SK-N-SH (cell line): ENCODE measurements around the gene HNRNPM. TPM values are rescaled to one million over a fixed set of nuclear protein-coding genes. Genes with fewer than 3 reads are reported as not detected.

Experiments
- CTCF ChIA-PET: fragments of 300-600, 350-600 bp; formaldehyde crosslinking; extraction: SDS; loops from one replicate; lab custom pipeline; 2021; lab: Yijun Ruan, JAX
- POLR2A ChIA-PET: fragments of 350-600 bp; sonication (Branson Sonifier 250); formaldehyde crosslinking; extraction: SDS; loops from one replicate; lab custom pipeline; 2020; ENCODE audit warnings: antibody characterized with exemption, inconsistent platforms; lab: Yijun Ruan, JAX
- DNase-seq: peaks from one replicate; pipeline ENCODE4 v3.0.0; 2012
- H2AFZ ChIP-seq: fragments of 200-600 bp; sonication (generic); 2 replicates; pipeline ENCODE4 v1.8.1; 2016; ENCODE audit warnings: antibody characterized with exemption, mild to moderate bottlenecking, low read depth
- H3F3A ChIP-seq: fragments of 200-600 bp; sonication (generic); replicated peaks from 2 replicates; pipeline ENCODE3; 2016; ENCODE audit warnings: antibody characterized with exemption, mild to moderate bottlenecking; ENCODE audit not compliant: insufficient read depth
- H3K27ac ChIP-seq, 2 experiments: fragments of 200-500 bp in 1 of 2; fragments of 200-600 bp in 1 of 2; sonication (Bioruptor generic) in 1 of 2; sonication (generic), shearing (Covaris generic) in 1 of 2; 2 replicates each; pipeline versions ENCODE4 v1.5.1 to v1.6.1; 2014 to 2016; ENCODE audit warnings: low read depth in 2 of 2, inconsistent platforms in 1 of 2, low read length in 1 of 2, mild to moderate bottlenecking in 1 of 2, mixed read lengths in 1 of 2
- H3K27me3 ChIP-seq: fragments of 200-600 bp; sonication (generic), shearing (Covaris generic); 2 replicates; pipeline ENCODE4 v1.6.1; 2016; ENCODE audit warnings: mixed run types; ENCODE audit not compliant: insufficient read depth
- H3K36me3 ChIP-seq, 2 experiments: fragments of 200-500 bp in 1 of 2; fragments of 200-600 bp in 1 of 2; sonication (Bioruptor generic) in 1 of 2; sonication (generic) in 1 of 2; replicated peaks in 1 of 2; 2 replicates each; pipeline versions ENCODE3 to v1.5.1; 2014 to 2016; ENCODE audit warnings: low read length in 1 of 2, mild to moderate bottlenecking in 1 of 2; ENCODE audit not compliant: insufficient read depth in 2 of 2, control insufficient read depth in 1 of 2
- H3K4me1 ChIP-seq, 2 experiments: fragments of 200-500 bp in 1 of 2; fragments of 200-600 bp in 1 of 2; sonication (Bioruptor generic) in 1 of 2; sonication (generic), shearing (Covaris generic) in 1 of 2; 2 replicates each; pipeline versions ENCODE4 v1.5.1 to v1.6.1; 2014 to 2016; ENCODE audit warnings: low read depth in 1 of 2, low read length in 1 of 2, mixed run types in 1 of 2; ENCODE audit not compliant: insufficient read depth in 2 of 2, control insufficient read depth in 1 of 2
- H3K4me2 ChIP-seq: fragments of 200-600 bp; sonication (generic), shearing (Covaris generic); 2 replicates; pipeline ENCODE4 v1.6.1; 2017; ENCODE audit warnings: mixed run types
- H3K4me3 ChIP-seq, 2 experiments: fragments of 200-500 bp in 1 of 2; fragments of 200-600 bp in 1 of 2; sonication (Bioruptor generic) in 1 of 2; sonication (generic), shearing (Covaris generic) in 1 of 2; 2 replicates each; pipeline versions ENCODE4 v1.5.1 to v1.8.1; 2014 to 2016; ENCODE audit warnings: low read depth in 2 of 2, inconsistent platforms in 1 of 2, low read length in 1 of 2, mild to moderate bottlenecking in 1 of 2, mixed read lengths in 1 of 2, moderate library complexity in 1 of 2
- H3K79me2 ChIP-seq: fragments of 200-600 bp; sonication (generic); 2 replicates; pipeline ENCODE4 v1.8.1; 2017; ENCODE audit warnings: mild to moderate bottlenecking; ENCODE audit not compliant: insufficient read depth
- H3K9ac ChIP-seq: fragments of 200-600 bp; sonication (generic); 2 replicates; pipeline ENCODE4 v1.6.1; 2017; ENCODE audit warnings: mixed run types
- H3K9me2 ChIP-seq: fragments of 200-600 bp; sonication (generic); 2 replicates; pipeline ENCODE4 v1.6.1; 2017; ENCODE audit warnings: mixed run types
- H3K9me3 ChIP-seq: fragments of 200-600 bp; sonication (generic); 2 replicates; pipeline ENCODE4 v1.6.1; 2017; ENCODE audit warnings: mixed run types, mild to moderate bottlenecking, moderate library complexity
- H4K20me1 ChIP-seq: fragments of 200-600 bp; sonication (generic); 2 replicates; pipeline ENCODE4 v1.6.1; 2017; ENCODE audit warnings: mild to moderate bottlenecking, mixed run types; ENCODE audit not compliant: insufficient read depth
- CHD2 ChIP-seq: fragments of 150-350 bp; IDR thresholded peaks from 2 replicates; pipeline ENCODE4 v1.6.1; 2018; ENCODE audit warnings: low read length; ENCODE audit not compliant: partially characterized antibody
- EP300 ChIP-seq, 2 experiments: IDR thresholded peaks; 2 replicates each; pipeline versions ENCODE4 v1.4.0 to v1.6.1; 2012; ENCODE audit warnings: borderline replicate concordance in 1 of 2, low read depth in 1 of 2, low read length in 1 of 2
- EZH2phosphoT487 ChIP-seq: fragments of 200-600 bp; sonication (generic); IDR thresholded peaks from 2 replicates; pipeline ENCODE4 v1.6.1; 2017; ENCODE audit warnings: low read depth, mixed run types, mild to moderate bottlenecking, antibody characterized with exemption, moderate library complexity, borderline replicate concordance
- FOXM1 ChIP-seq: IDR thresholded peaks from 2 replicates; pipeline ENCODE4 v1.4.0; 2012; ENCODE audit warnings: low read depth, mild to moderate bottlenecking
- GABPA ChIP-seq: IDR thresholded peaks from 2 replicates; pipeline ENCODE4 v1.4.0; 2012; ENCODE audit warnings: low read depth, mild to moderate bottlenecking
- JUND ChIP-seq: IDR thresholded peaks from 2 replicates; pipeline ENCODE4 v1.4.0; 2012
- MAX ChIP-seq: IDR thresholded peaks from 2 replicates; pipeline ENCODE4 v1.4.0; 2012; ENCODE audit warnings: low read depth
- MEF2A ChIP-seq: IDR thresholded peaks from 2 replicates; pipeline ENCODE4 v1.4.0; 2012; ENCODE audit warnings: low read depth, borderline replicate concordance
- POLR2AphosphoS5 ChIP-seq: IDR thresholded peaks from 2 replicates; pipeline ENCODE4 v1.6.1; 2012; ENCODE audit warnings: low read depth, low read length
- REST ChIP-seq: IDR thresholded peaks from 2 replicates; pipeline ENCODE4 v1.6.1; 2012; ENCODE audit warnings: mild to moderate bottlenecking, low read depth, low read length, moderate library complexity
- RFX5 ChIP-seq: IDR thresholded peaks from 2 replicates; pipeline ENCODE4 v1.6.1; 2012; ENCODE audit warnings: mild to moderate bottlenecking, improper control_type of control experiment, low read length
- RXRA ChIP-seq: IDR thresholded peaks from 2 replicates; pipeline ENCODE4 v1.4.0; 2012; ENCODE audit warnings: low read depth, mild to moderate bottlenecking, borderline replicate concordance
- TCF12 ChIP-seq: IDR thresholded peaks from 2 replicates; pipeline ENCODE4 v1.4.0; 2012
- ZBTB33 ChIP-seq: IDR thresholded peaks from 2 replicates; pipeline ENCODE4 v1.4.0; 2012; ENCODE audit warnings: low read depth, borderline replicate concordance
- WGBS: methylation state at CpG from one replicate; pipeline ENCODE4 v1.1.6; 2017; ENCODE audit warnings: low lambda C conversion rate; 5-methylcytosine and 5-hydroxymethylcytosine counted together
- polyA plus RNA-seq, 3 experiments: library from polyadenylated mRNA; depleted of rRNA; stranded (reverse); fragments of >200 nt; gene quantifications; 2 replicates each; pipeline ENCODE4 v1.2.3, GENCODE V29; 2012

HNRNPM gene
- polyA plus RNA-seq, 1 of the 3 experiments (the other 2 are of a cell fraction) = 205 TPM

- Histone ChIP-seq H3K4me1 (no peaks in the 10 kb centered on the region), H3K36me3 (peaks cover 0 to 22% of the 10 kb centered on the region in 2 experiments), H3F3A (peaks cover 4% of the 10 kb centered on the region), H3K9me3 (no peaks in the 10 kb centered on the region), H3K4me3 (no peak overlapping the region), H3K27me3 (no peaks in the 10 kb centered on the region), H3K4me2 (no peak overlapping the region), H3K79me2 (peaks cover 11% of the 10 kb centered on the region; the same call in 1 of the 2 replicates), H2AFZ (no peak overlapping the region)
- ChIA-PET CTCF (no interaction called here), POLR2A (no interaction called here)
- 85% methylated on average over 8 of the region's 24 CpGs for WGBS
- peak; percentile 18 for DNase-seq
- TF ChIP-seq MAX = no peak
- no peak for TF ChIP-seq MEF2A
- no peak for TF ChIP-seq JUND
- no peak for TF ChIP-seq TCF12
- no peak for TF ChIP-seq ZBTB33
- no peak for TF ChIP-seq REST
- no peak for TF ChIP-seq RFX5
- no peak for TF ChIP-seq CHD2
- TF ChIP-seq GABPA = no peak
- no peak for TF ChIP-seq POLR2AphosphoS5
- TF ChIP-seq FOXM1 = no peak
- no peak for TF ChIP-seq EP300 (IDR thresholded peaks at IDR 0.05; ENCODE audit: borderline replicate concordance in 1 of 2, low read depth in 1 of 2, low read length in 1 of 2)
- no peak for TF ChIP-seq EZH2phosphoT487
- no peak for TF ChIP-seq RXRA
- TF ChIP-seq, all 33 proteins: peak for 0
- Histone ChIP-seq H3K9me2 (no peaks in the 10 kb centered on the region), H3K9ac (no peak overlapping the region), H3K27ac (no peak overlapping the region), H4K20me1 (peaks cover 7% of the 10 kb centered on the region)
Measured at GRCh38 chr19:8403820-8404109, 41.0 kb upstream of the HNRNPM start.
